ENCODE measurements around the gene GLB1L3. TPM values are rescaled to one million over a fixed set of nuclear protein-coding genes. Genes with fewer than 3 reads are reported as not detected.

The GLB1L3 gene
- total and polyA plus RNA-seq, 2 donors (not counting 3 experiments of a cell fraction or from before 2014, with no cell fraction given), result not detected

- no peaks in the 10 kb centered on the region for H3K79me2 ChIP-seq (ENCODE audit: control insufficient read depth, insufficient read depth, low read length)
- H4K20me1 ChIP-seq (replicated peaks; ENCODE audit: control insufficient read depth, extremely low read depth, insufficient read depth, low read length), result no peaks in the 10 kb centered on the region
- no peak overlapping the region for H3K4me2 ChIP-seq (ENCODE audit: insufficient read depth, low read length)
- no TSS peak for BruUV-seq (replicated peaks)
- peaks cover 0 to 1% of the 10 kb centered on the region in 2 experiments for H3K27me3 ChIP-seq (ENCODE audit: control insufficient read depth in 2 of 2, insufficient read depth in 2 of 2, low read length in 2 of 2)
- H3K9me3 ChIP-seq (replicated peaks; ENCODE audit: control insufficient read depth, insufficient read depth, low read length), result no peaks in the 10 kb centered on the region
- FAIRE-seq, result no peak
- dilution Hi-C loops (cut with MboI; ENCODE audit: extremely low pct_ligation_motif_present, low sequenced_read_pairs) (no loop called here), intact Hi-C loops (cut with micrococcal nuclease) (no loop called here)
- H2AFZ ChIP-seq (ENCODE audit: low read depth, low read length), result no peak overlapping the region
- no peak for DNase-seq (ENCODE audit: low read depth, low spot score)
- H3K4me3 ChIP-seq (replicated peaks in 1 of 3; ENCODE audit: insufficient read depth in 1 of 3, low read depth in 1 of 3, low read length in 3 of 3), result no peak overlapping the region
- no peak overlapping the region for H3K27ac ChIP-seq (ENCODE audit: insufficient read depth, low read depth, low read length)
- no peak for TF ChIP-seq POLR2A (IDR thresholded peaks at IDR 0.05; ENCODE audit: low read depth, low read length)
- TF ChIP-seq MYC (IDR thresholded peaks at IDR 0.05; ENCODE audit: low read depth, low read length), result no peak
- TF ChIP-seq MAX (IDR thresholded peaks at IDR 0.05; ENCODE audit: insufficient read depth, insufficient read length), result no peak
- TF ChIP-seq POLR2AphosphoS5 (IDR thresholded peaks at IDR 0.05; ENCODE audit: insufficient read depth, low read depth, low read length), result no peak
- TF ChIP-seq EZH2 (IDR thresholded peaks at IDR 0.05; ENCODE audit: borderline replicate concordance, low read depth, low read length, severe bottlenecking), result no peak
- no peak for TF ChIP-seq GATA2 (IDR thresholded peaks at IDR 0.05; ENCODE audit: insufficient read depth, insufficient read length, low read depth, low read length)
- no peak for TF ChIP-seq FOS (IDR thresholded peaks at IDR 0.05; ENCODE audit: borderline replicate concordance, insufficient read depth, low read length)
- TF ChIP-seq JUN (IDR thresholded peaks at IDR 0.05; ENCODE audit: borderline replicate concordance, insufficient read depth, insufficient read length, low read depth), result no peak
- no peak for TF ChIP-seq CTCF (IDR thresholded peaks at IDR 0.05; ENCODE audit: extremely low read depth in 1 of 2, insufficient read depth in 1 of 2, low read depth in 1 of 2, low read length in 2 of 2)
- no peaks in the 10 kb centered on the region for H3K4me1 ChIP-seq (ENCODE audit: control insufficient read depth, extremely low read depth, insufficient read depth, low read length)
- CTCF ChIA-PET, result no interaction called here
- H3K9me1 ChIP-seq (replicated peaks; ENCODE audit: control insufficient read depth, extremely low read depth, insufficient read depth, low read length), result no peaks in the 10 kb centered on the region
- POLR2A ChIA-PET, result no interaction called here
- peaks cover 0 to 3% of the 10 kb centered on the region in 2 experiments for H3K36me3 ChIP-seq (ENCODE audit: control insufficient read depth in 2 of 2, extremely low read depth in 1 of 2, insufficient read depth in 2 of 2, low read length in 2 of 2)
- no peak overlapping the region for H3K9ac ChIP-seq (replicated peaks; ENCODE audit: extremely low read depth, insufficient read depth, low read length)
These were observed 9.7 kb upstream of the GLB1L3 start for GRCh38 chr11:134266440-134266839.
